Right ventricle myocardium superior (tissue), 1 donor: ENCODE measurements around the gene ALPL. TPM values are rescaled to one million over a fixed set of nuclear protein-coding genes. Genes with fewer than 3 reads are reported as not detected.
"Not testable (repeated sequence)": the region's sequence is repeated elsewhere in the genome, so short reads cannot be mapped to it uniquely, and the experiment has no call there.

Source experiments
- ATAC-seq: fragments of 200-7000 bp; cut with Tn5 transposase; one replicate; pipeline ENCODE4 v1.9.1; 2020; ENCODE audit warnings: mild to moderate bottlenecking; ENCODE audit not compliant: poor library complexity
- DNase-seq: peaks from one replicate; pipeline ENCODE4 v3.0.0-alpha.2; 2020
- intact Hi-C: fragments of 100-400 bp; cut with DNase I; formaldehyde crosslinking; loops from one replicate; pipeline ENCODE4 v1.11.2; 2022
- total RNA-seq: library from RNA; stranded (reverse); fragmentation: NEBNext Ultra II Directional; extraction: Animal tissue kit (Norgen Biotek cat#: 25700); gene quantifications from one replicate; pipeline ENCODE4 v1.2.1, GENCODE V29; 2021
- donor health status: DM: no; HTN: yes; CAD: no; lungs with severe emphysema.

The ALPL gene
- total RNA-seq, 1 donor from 2014 or later: 9.4 TPM

DNA sequence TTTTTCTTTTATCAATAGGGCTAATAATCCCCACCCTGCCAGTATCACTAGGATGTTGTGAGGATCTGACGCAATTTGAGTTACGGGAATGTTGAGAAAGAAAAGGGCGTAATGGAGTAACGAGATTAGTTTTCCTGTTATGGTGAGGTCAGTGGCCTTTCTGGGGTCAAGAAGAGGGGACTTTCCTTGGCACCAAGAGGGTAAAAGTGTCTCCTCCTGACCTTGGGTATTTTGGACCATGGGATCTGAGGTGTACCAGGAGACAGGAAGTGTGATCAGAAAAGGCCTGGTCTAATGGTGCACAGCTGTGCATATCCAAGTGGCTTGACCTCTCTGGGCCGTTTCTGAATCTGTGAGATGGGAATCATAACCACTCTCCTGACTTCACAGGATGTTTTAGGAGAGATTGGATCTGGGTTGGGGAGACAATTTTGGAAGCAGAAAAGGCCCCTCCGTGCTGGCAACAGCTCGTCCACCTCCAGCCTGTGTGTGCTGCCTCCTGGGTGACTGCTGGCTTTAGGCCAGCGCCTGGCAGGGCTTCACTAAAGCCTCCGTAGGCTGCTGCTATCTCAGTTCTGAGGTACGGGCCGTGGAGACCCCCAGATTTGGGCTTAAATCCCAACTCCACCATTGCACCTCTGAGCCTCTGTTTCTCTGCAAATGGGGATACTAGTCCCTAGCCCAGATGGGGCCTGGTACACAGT lies 37.1 kb downstream of the ALPL start:
- intact Hi-C loops: no loop called here
- DNase-seq: peak; percentile 59
- no peak for ATAC-seq

DNA sequence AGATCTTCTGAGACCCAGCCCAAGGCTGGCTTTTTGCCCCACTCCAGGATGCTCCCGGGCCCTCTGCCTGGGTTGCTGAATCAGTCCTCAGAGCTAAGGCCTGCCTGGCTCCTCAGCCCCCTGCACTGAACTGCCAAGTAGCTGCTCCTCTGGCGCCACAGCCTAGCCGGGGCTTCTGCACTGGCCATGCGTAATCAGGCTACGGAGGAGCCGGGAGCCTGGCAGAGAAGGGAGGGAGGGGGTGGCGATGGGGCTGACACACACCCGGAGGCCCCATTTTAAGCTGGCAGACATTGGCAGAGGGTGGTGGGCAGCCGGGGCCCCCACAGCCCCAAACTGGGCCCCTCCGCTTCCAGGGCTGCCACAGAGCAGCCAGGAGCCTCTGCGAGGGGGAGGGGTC lies 38.7 kb downstream of the ALPL start:
- ATAC-seq: no peak
- intact Hi-C loops: no loop called here
- no peak for DNase-seq

DNA sequence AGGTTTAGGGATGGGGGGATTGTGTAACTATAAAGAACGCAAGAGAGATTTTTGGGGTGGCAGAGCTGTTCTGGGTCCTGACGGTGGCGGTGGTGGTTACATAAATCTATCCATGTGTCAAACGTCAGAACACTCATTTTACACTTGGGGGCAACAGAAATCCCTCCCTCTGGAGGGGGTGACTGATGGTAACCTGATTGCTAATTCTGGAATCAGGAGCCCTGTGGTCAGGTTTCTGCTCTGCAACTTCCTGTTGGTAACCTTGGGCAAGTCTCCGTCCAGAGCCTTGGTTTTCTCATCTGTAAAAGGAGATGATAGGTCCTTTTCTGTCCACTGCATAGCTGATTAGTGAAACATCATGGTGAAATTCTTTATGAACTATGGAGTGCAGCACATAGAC lies 40.9 kb downstream of the ALPL start:
- ATAC-seq: no peak
- no peak for DNase-seq
- intact Hi-C loops: no loop called here

DNA sequence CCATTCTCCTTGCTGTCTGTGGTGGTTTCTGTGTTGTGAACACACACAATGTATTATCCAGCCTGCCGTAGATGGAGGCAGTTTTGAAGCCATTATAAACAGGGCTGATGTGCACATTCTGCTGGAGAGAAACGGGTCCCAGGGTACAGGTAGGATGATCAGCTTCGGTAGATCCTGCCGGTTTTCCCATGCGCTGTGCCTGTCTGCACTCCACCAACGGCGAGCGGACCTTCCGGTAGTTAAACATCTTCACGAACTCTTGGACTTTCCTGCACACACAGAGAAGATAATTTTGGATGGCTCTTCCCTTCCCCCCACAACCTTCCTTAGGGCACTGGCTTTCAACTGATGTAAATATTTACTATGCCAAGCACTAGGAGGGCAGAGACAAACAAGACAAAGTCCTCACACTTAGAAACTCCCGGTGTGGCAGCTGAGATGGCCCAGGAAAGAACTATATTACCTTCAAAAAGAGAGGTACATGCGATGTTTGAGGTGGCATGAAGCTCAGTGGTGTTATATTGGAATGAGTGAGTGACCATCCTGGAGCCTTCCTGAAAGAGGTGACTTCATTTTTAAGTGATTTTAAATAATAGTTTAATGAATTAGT lies 41.7 kb downstream of the ALPL start:
- ATAC-seq (no peak), DNase-seq (no peak)
- intact Hi-C loops: no loop called here

DNA sequence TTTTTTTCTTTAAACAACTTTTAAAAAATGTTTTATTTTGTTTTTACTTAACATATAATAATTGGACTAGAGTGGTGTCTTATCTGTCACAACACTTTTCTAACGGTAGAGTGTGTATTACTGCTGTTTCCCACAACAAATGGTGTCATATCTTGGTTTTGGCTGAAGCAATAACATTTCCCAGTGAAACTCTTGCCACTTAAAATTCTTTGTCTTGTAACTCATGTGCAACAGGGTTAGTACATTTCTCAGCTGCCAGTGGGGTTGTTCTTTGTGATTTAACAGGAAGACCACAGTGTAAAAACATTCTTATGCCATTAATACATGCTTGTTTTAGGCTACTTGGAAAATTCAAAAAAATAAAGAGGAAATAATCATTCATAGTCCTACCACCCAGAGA lies 43.5 kb downstream of the ALPL start:
- intact Hi-C loops: no loop called here
- DNase-seq: no peak
- ATAC-seq: peak; percentile 89

DNA sequence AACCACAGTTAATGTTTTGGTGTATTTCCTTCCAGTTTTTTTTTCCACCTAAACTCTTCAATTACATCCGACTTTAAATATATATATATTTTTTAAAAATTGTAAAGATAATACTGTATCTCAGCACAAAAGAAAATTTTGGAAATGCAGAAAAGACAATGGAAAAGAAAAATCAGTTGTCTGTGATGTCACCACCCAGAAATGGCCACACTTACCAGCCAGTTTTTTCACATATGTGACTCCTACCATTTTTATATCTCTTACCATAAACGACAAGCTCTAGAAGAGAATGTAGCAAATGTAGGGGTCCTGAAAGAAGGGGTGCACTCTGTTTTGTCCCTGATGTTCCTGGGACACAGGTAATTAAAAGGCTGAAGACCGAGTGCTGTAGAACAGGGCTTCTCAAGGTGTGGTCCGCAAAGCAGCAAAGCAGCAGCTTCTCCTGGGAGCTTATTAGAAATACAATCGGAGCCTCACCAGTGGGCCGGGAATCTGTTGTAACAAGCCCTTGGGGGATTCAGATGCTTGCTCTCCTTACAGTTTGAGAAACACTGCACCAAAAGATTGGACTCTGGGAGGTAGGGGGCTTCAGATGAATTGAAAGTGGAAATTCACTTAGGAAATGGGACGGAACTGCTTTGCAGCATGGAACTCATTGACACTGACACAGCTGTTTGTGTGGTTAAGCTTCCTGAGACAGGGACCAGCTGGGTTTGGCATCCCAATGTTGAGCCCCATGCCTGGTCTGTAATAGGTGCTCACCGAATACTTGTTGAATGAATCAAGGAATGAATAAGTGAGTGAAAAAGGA lies 44.1 kb downstream of the ALPL start:
- intact Hi-C loops: no loop called here
- ATAC-seq: peak; percentile 21
- no peak for DNase-seq

DNA sequence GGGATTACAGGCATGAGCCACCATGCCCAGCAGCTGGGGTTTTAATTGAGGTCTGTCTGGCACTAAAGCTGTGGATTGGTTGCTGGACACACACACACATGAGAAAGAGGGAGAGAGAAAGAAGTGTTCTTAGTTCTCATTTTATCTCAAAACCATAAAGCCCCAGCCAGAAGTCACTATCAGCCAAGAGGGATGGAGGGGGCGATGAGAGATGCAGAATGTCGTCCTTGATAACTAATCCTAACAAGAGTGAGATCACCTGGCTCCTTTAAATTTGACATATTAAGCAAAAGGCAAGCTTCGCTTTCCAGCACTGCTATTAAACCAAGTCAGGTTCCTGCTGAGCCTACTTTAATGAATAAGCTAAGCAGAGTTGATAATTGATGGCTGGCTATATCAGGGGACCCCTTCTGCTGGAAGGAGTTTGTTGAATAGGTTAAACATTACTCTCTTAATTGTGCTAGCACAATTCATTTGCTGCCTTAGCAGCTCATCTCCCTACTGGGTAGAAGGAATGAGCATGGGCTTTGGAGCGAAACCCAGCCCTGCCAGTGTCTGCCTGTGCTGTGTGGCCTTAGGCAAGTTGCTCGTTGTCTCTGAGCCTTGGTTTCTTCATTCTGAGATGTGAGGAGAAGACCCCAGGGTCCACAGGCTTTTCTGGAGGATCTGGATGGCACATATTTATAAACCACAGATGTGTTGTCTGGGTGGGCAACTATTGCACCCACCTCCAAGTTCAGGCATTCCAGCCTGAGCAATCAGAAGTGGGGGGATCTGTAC lies 50.8 kb downstream of the ALPL start:
- DNase-seq (no peak), ATAC-seq (no peak)
- intact Hi-C loops: no loop called here

DNA sequence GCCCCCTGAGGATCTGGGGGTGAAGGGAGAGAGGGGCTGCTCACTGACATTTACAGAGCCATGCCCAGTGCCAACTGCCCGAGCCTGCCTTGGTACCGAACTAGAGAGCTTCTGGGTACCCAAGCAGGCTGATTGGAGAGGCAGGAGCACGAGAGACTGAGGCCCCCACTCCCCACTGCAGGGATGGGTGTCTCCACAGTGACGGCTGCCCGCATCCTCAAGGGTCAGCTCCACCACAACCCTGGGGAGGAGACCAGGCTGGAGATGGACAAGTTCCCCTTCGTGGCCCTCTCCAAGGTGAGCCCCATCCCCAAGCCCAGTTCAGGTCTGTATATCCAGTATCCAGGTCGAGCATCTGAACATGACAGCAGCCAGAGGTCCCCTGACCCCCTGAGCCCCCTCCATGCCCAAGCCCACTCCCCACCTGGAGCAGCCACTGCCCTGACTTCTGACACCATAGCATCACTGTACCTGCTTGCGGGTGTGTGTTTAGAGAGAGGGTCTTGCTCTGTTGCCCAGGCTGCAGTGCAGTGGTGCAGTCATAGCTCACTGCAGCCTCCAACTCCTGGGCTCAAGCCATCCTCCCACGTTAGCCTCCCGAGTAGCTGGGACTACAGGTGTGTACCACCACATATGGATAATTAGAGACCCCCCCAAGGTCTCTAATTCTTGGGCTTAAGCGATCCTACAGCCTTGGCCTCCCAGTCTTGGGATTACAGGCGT lies 51.9 kb downstream of the ALPL start:
- no peak for ATAC-seq
- intact Hi-C loops: no loop called here
- no peak for DNase-seq

DNA sequence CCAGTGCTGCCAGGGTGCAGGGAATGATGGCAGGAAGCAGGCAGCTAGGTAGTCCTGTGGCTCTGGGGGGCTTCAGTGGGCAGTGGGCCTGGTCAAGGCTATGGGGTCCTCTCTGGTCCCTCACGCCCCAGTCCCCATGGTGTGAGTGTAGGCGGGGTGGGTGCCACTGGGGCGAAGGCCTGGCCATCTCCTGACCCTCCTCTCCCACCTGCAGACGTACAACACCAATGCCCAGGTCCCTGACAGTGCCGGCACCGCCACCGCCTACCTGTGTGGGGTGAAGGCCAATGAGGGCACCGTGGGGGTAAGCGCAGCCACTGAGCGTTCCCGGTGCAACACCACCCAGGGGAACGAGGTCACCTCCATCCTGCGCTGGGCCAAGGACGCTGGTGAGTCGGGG lies 53.7 kb downstream of the ALPL start:
- DNase-seq: no peak
- intact Hi-C loops: no loop called here

DNA sequence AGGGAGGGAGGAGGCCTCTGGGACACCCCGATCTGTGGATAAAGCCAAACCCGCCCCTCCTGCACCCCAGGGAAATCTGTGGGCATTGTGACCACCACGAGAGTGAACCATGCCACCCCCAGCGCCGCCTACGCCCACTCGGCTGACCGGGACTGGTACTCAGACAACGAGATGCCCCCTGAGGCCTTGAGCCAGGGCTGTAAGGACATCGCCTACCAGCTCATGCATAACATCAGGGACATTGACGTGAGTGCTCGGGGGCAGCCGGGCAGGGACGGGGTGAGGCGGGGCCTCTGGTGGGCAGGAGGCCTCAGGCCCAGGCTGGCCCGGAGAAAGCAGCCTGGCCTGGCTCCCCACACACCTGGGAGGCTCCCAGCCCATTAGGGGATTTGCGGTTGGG lies 54.7 kb downstream of the ALPL start:
- DNase-seq (no peak), ATAC-seq (no peak)
- intact Hi-C loops: no loop called here

More for the DNA sequence above, 53.7 kb downstream of the ALPL start:
- ATAC-seq: no peak

DNA sequence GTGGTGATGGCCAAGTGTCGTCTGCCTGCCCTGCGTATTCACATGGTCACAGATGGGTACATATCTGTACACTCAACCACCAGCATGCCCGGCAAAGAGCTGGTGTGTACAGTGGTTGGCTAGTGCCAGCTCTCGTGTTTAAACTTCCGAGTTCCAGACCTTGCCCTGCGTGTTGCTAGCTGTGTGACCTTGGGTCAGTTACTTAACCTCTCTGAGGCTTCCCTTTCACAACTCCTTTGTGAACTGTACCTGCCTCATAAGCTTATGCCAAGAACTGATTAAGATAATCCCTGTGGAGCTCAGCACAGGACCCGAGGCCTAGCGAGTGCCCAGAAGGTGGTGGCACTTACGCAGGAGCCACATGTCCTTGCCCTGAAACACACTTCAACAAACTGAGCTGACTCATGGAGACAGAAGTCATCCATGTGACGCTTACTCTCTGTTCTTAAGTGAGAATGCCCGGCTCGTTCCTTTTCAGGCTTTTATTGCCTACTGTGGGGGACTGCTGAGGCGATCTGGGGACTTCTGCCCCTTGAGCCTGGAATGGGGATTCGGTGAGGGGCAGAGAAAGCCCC lies 55.4 kb downstream of the ALPL start:
- peak; percentile 8 for DNase-seq
- ATAC-seq: no peak
- intact Hi-C loops: no loop called here

DNA sequence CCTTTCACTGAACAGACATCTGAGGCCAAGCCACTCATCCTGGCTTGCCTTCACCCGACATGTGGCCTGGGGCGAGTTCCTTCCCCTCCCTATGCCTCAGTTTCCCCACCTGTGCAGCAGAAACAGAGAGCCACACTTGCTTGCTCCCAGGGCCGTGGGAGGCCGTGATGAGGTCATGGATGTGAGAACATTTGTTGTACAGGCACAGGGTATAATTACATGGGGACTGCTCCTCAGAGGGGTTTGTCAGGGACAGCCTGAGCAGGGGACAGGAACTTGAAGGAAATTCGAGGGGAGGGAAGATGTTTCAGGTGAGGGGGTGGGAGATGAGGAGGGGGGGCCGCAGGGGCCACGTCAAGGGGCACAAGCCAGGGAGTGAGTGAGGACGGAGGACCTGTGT lies 56.1 kb downstream of the ALPL start:
- ATAC-seq (no peak), DNase-seq (peak; percentile 5)
- intact Hi-C loops: no loop called here

DNA sequence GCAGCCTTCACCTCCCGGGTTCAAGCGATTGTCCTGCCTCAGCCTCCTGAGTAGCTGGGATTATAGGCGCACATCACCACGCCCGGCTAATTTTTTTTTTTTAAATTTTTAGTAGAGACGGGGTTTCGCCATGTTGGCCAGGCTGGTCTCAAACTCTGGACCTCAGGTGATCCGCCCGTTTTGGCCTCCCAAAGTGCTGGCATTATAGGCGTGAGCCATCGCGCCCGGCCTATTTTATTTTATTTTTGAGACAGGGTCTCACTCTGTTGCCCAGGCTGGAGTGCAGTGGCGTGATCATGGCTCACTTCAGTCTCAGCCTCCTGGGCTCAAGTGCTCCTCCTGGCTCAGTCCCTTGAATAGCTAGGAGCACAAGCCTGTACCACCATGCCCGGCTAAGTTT lies 57.1 kb downstream of the ALPL start:
- peak; percentile 14 for DNase-seq
- intact Hi-C loops, ATAC-seq: not testable (repeated sequence)

DNA sequence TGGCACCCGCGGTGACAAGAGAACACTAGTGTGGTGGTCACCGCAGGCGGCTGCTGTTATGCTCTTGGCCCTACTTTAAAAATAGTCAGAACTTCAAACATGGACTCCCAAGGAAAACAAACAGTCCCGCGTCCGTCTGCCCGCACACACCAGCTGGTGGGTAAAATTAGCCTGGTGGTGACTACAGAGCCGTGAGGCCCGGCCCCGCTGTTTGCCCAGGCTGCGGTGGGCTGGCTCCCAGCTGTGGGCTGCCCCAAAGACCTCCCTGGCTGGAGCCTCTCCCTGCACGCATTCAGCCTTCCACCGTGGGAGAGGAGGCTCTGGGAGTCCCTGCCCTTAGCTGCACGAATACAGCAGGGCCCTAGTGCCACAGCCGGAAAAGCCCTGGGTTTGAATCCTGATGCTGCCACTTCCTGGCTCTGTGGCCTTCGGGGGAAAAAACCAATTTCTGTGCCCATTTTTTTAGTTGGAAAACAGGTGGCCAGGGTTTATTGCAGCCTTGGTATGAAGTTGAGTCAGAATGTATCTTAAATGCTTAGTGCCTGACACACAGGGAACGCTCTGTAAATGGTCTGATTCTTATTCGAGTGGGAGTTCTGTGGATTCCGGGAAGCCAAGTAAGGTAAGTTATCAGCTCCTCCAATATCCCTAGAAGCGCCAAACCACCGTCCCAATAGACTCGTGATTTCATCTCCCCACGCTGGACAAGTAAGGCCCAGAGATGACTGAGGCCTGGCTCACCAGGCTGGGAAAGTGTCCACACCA lies 58.2 kb downstream of the ALPL start:
- no peak for ATAC-seq

DNA sequence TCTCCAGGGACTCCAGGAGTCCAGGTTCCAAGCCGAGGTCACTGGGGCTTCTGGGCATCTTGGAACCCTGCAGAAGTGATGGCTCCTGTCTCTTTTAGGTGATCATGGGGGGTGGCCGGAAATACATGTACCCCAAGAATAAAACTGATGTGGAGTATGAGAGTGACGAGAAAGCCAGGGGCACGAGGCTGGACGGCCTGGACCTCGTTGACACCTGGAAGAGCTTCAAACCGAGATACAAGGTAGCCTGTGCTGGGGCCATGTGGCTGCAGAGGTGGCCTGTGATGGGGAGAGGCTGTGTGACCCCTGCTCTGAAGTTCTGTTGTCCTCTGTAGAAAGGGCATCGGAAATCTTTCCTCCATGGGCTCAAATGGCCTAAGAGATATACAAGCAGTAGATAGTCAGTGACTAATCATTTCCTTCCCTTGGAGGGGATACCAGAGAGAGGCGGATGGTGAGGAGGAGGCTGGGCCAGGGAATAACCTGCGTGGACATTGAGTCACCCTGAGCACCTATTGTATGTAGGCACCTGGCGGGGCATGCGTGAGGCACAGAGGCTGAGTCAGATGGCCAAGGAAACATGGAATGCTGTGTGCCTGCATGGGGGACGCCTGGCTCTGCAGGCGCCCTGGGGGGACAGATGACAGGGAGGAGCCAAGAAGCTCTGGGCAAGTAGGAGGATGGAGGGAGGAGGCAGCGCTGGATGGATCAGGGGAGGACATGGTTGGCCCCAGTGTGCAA lies 59.0 kb downstream of the ALPL start:
- peak; percentile 27 for DNase-seq

More for the DNA sequence above, 58.2 kb downstream of the ALPL start:
- intact Hi-C loops: no loop called here
- DNase-seq: peak; percentile 36

DNA sequence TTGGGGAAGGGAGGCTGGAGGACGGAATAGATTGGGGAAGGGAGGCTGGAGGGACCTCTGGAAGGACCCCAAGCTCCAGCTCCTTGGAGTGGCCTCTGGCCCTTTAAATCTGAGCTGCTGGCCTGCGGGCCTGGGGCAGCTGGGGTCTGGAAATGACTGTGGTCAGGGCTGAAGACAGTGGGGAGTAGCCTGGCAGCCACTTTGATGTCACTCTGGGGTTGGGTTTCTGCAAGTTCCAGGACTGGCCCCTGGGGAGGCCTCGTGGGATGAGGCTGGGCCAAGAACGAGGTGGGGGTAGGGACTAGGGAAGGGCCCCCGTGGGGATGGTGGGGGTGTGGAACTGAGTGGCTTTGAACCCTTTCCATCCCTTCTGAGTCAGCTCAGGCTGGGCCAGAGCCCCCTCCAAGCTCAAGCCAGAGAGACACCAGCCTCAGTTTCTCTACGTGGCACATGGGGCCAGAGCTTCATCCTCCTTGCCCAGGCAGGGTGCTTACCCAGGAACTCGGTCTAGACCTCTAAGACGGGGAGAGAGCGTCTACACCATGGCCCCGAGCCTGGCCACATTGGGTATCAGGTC lies 59.7 kb downstream of the ALPL start:
- no peak for DNase-seq
- intact Hi-C loops: no loop called here

More for the DNA sequence above, 59.0 kb downstream of the ALPL start:
- intact Hi-C loops: no loop called here
- no peak for ATAC-seq

More for the DNA sequence above, 59.7 kb downstream of the ALPL start:
- no peak for ATAC-seq
